K562 (cell line): ENCODE data around the gene ANKS1B.

Source experiments
- ARHGAP35 ChIP-seq: fragments of 450-650 bp; IDR thresholded peaks from 2 replicates; pipeline ENCODE4 v1.6.1; 2018; ENCODE audit not compliant: partially characterized antibody
- SRF ChIP-seq, 2 experiments: fragments of 250-450, 450-650 bp in 1 of 2; sonication (Bioruptor Pico) in 1 of 2; sonication (generic) in 1 of 2; formaldehyde crosslinking; IDR thresholded peaks; 2 replicates each; pipeline versions ENCODE4 v1.5.0 to v1.5.1; 2020 to 2022; ENCODE audit warnings: mild to moderate bottlenecking in 1 of 2, missing genetic modification reagents in 1 of 2
- TF ChIP-seq, protein P1 (sequence below): fragments of 250-450 bp; sonication (Bioruptor Pico); IDR thresholded peaks from 2 replicates; pipeline ENCODE4 v1.8.0; 2021; ENCODE audit warnings: mild to moderate bottlenecking, moderate library complexity

DNA sequence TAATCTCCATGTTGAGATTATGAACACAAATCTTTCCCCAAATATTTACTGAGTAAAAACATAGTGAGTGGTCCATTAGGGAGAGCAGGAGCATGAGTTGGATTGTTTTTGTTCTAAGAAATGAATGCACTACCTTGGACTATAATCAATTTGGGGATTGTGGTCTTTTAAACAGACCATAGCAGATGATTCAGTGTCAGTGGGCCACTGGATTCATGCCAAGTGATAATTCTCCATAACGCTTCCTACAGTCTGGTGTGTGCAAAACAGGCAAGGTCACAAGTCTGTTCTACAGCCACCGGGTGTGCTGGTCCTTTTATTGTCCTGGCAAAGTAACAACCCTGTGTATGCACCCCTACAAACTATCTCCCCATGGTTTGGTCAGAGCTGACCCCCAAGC lies 1073.3 kb downstream of the ANKS1B start:
- no peak for TF ChIP-seq ARHGAP35
- TF ChIP-seq SRF (CRISPR knock-in tag; IDR thresholded peaks at IDR 0.05) = no peak
- TF ChIP-seq, protein P1, sequence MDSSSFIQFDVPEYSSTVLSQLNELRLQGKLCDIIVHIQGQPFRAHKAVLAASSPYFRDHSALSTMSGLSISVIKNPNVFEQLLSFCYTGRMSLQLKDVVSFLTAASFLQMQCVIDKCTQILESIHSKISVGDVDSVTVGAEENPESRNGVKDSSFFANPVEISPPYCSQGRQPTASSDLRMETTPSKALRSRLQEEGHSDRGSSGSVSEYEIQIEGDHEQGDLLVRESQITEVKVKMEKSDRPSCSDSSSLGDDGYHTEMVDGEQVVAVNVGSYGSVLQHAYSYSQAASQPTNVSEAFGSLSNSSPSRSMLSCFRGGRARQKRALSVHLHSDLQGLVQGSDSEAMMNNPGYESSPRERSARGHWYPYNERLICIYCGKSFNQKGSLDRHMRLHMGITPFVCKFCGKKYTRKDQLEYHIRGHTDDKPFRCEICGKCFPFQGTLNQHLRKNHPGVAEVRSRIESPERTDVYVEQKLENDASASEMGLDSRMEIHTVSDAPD = no peak
